Measurements from ENCODE around the gene HLA-DMB. TPM values are rescaled to one million over a fixed set of nuclear protein-coding genes. Genes with fewer than 3 reads are reported as not detected.

HLA-DMB gene
- total RNA-seq, 1 donor from 2014 or later: not detected

DNA sequence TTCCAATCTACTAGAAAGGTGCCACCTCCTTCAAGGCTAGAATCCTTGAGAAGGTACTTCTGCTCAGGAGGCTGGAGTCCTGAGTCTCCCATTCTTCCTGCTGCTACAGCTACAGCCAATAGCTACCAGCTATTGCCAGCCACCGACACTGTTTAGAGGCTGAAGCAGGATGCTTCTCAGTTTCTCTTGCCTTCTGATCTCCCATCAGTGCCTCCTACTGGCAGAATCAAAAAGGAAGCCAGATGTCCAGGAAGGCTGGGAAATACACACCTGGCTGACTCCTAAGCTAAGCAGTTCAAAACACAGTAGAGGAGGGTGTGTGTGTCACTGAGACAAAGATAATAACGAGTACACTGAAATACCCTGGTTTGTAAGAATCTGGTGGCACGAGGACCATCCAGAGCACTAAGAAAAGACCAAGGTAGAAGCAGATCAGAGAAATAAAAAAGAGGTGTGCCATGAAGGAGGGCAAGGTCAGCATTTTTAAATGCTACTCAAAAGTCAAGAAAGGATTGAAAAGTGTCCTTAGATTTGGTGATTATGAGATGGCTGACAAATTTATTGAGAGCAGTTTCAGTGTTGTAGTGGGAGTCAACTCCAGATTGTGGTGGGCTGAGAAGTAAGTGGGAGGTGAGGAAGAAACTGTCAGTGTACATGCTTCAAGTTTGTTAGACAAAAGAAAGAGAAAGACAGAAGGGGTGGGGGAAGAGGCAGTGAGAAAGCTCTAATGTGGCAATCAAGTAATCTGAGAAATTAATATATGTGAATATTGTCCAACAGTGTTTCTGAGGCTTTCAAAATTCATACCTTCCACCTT lies 14.4 kb upstream of the HLA-DMB start:
- H3K4me3 Mint-ChIP-seq (ENCODE audit: unreplicated experiment): no peak overlapping the region
- no peak for DNase-seq (ENCODE audit: extremely low spot score, unreplicated experiment)
- H3K36me3 Mint-ChIP-seq (ENCODE audit: unreplicated experiment): peaks cover 4% of the 10 kb centered on the region
- H3K4me1 Mint-ChIP-seq (ENCODE audit: unreplicated experiment): peaks cover 6% of the 10 kb centered on the region
- H3K27ac Mint-ChIP-seq (ENCODE audit: unreplicated experiment): no peak overlapping the region
- peaks cover 4% of the 10 kb centered on the region for H3K27me3 Mint-ChIP-seq (ENCODE audit: unreplicated experiment)
- no peaks in the 10 kb centered on the region for H3K9me3 Mint-ChIP-seq (ENCODE audit: unreplicated experiment)
- TF ChIP-seq, protein P1, sequence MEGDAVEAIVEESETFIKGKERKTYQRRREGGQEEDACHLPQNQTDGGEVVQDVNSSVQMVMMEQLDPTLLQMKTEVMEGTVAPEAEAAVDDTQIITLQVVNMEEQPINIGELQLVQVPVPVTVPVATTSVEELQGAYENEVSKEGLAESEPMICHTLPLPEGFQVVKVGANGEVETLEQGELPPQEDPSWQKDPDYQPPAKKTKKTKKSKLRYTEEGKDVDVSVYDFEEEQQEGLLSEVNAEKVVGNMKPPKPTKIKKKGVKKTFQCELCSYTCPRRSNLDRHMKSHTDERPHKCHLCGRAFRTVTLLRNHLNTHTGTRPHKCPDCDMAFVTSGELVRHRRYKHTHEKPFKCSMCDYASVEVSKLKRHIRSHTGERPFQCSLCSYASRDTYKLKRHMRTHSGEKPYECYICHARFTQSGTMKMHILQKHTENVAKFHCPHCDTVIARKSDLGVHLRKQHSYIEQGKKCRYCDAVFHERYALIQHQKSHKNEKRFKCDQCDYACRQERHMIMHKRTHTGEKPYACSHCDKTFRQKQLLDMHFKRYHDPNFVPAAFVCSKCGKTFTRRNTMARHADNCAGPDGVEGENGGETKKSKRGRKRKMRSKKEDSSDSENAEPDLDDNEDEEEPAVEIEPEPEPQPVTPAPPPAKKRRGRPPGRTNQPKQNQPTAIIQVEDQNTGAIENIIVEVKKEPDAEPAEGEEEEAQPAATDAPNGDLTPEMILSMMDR (IDR thresholded peaks at IDR 0.05): peak; percentile 30

- H3K36me3 Mint-ChIP-seq (ENCODE audit: unreplicated experiment): peaks cover 4% of the 10 kb centered on the region
- no peak overlapping the region for H3K4me3 Mint-ChIP-seq (ENCODE audit: unreplicated experiment)
- H3K27ac Mint-ChIP-seq (ENCODE audit: unreplicated experiment): no peak overlapping the region
- TF ChIP-seq, protein P1 (IDR thresholded peaks at IDR 0.05): no peak
- H3K9me3 Mint-ChIP-seq (ENCODE audit: unreplicated experiment): no peaks in the 10 kb centered on the region
- H3K27me3 Mint-ChIP-seq (ENCODE audit: unreplicated experiment): peaks cover 5% of the 10 kb centered on the region
- H3K4me1 Mint-ChIP-seq (ENCODE audit: unreplicated experiment): peaks cover 6% of the 10 kb centered on the region
- DNase-seq (ENCODE audit: extremely low spot score, unreplicated experiment): no peak
Observed at GRCh38 chr6:32954267-32954666, 13.4 kb upstream of the HLA-DMB start.

DNA sequence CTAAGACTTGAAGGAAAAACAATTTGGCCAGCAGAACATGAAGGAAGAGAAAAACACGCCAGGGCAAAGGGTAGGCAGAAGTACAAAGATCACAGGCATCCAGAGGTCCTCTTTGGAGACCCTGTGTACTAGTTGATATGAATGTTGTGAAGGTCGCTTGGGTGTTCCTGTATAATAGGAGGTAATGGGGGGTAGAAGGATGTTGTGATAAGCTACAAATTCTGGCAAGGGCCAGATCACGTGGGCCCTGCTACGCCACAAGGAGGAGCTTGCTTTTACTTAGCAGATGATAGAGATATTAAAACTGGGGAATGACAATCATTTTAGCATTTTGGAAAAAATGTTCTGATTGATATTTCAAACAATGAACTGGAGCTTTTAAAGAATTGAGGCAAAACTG lies 12.9 kb upstream of the HLA-DMB start:
- no peak overlapping the region for H3K4me3 Mint-ChIP-seq (ENCODE audit: unreplicated experiment)
- peaks cover 4% of the 10 kb centered on the region for H3K36me3 Mint-ChIP-seq (ENCODE audit: unreplicated experiment)
- H3K27ac Mint-ChIP-seq (ENCODE audit: unreplicated experiment): no peak overlapping the region
- no peak for DNase-seq (ENCODE audit: extremely low spot score, unreplicated experiment)
- H3K4me1 Mint-ChIP-seq (ENCODE audit: unreplicated experiment): peaks cover 6% of the 10 kb centered on the region
- H3K9me3 Mint-ChIP-seq (ENCODE audit: unreplicated experiment): no peaks in the 10 kb centered on the region
- H3K27me3 Mint-ChIP-seq (ENCODE audit: unreplicated experiment): peaks cover 10% of the 10 kb centered on the region
- TF ChIP-seq, protein P1 (IDR thresholded peaks at IDR 0.05): no peak

DNA sequence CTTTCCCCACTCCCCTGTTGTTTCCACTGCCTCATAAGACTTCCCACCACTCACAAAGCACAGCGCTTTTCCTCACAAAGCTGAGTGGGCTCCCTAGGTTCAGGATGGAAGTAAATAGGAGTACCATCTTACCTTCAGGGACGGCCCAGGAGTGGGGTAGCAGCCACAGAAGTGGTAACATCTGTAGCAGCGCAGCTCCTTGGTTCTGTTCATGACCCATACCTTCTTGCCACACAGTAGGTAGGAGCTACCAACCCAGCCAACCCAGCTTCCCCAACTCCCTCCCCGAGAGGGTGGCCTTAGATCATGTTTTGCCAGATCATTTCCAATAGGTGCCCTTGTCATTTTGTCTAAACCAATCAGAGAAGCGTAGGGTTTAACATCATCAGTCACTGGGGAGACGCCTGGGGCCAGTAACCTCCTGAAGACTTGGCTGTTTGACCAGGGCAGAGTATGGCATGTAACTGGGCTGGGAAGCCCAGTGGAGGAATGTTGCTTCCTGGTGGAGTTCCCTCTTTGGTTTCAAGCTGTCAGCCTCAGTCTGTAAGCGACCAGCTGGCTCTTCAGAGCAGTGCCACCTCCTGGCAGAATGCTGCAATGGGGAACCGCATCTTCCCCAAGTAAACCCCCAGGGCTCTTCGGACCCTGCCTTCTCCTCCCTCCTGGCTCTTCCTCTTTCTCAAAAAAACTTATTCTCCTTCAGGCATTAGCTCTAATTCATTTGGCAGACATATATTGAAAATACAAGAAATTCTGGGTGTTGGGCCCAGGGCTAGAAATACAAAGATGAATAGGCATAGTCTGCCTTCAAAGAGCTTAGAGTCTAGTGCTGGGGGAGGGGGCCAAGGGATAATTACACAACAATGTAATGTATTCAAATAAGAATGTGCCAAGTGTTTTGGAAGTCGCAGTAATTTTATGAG lies 12.2 kb upstream of the HLA-DMB start, which contains the start of gene HLA-DMA:
HLA-DMA (minus strand) TSS at position 281 of the 923 bp plus-strand sequence; CDS start at position 220, 61 bp downstream.
- Mint-ChIP-seq H3K27ac (ENCODE audit: unreplicated experiment) (peak within 1 kb of the TSS; percentile 64), H3K4me1 (ENCODE audit: unreplicated experiment) (peaks cover 6% of the 10 kb centered on the region), H3K4me3 (ENCODE audit: unreplicated experiment) (no peak within 1 kb of the TSS), H3K36me3 (ENCODE audit: unreplicated experiment) (peaks cover 4% of the 10 kb centered on the region), H3K9me3 (ENCODE audit: unreplicated experiment) (no peaks in the 10 kb centered on the region), H3K27me3 (ENCODE audit: unreplicated experiment) (peaks cover 10% of the 10 kb centered on the region)
- DNase-seq (ENCODE audit: extremely low spot score, unreplicated experiment): peak; percentile 93
- TF ChIP-seq, protein P1 (IDR thresholded peaks at IDR 0.05): peak; percentile 85
